ENCODE data around the gene KIAA0408.

KIAA0408 gene

GRCh38 chr6:127459231-127459641 is at the start of gene KIAA0408:
Gene KIAA0408 (minus strand): TSS chr6:127459389. CDS start chr6:127453981, 5,408 bp downstream.
- DNase-seq = no peak

GRCh38 chr6:127506894-127507293 is 47.7 kb upstream of the KIAA0408 start:
- no peak for DNase-seq

GRCh38 chr6:127503022-127503421 is 43.8 kb upstream of the KIAA0408 start:
- no peak for DNase-seq

GRCh38 chr6:127497410-127497809 is 38.2 kb upstream of the KIAA0408 start:
- no peak for DNase-seq

GRCh38 chr6:127496471-127496870 is 37.3 kb upstream of the KIAA0408 start:
- DNase-seq = no peak

DNA sequence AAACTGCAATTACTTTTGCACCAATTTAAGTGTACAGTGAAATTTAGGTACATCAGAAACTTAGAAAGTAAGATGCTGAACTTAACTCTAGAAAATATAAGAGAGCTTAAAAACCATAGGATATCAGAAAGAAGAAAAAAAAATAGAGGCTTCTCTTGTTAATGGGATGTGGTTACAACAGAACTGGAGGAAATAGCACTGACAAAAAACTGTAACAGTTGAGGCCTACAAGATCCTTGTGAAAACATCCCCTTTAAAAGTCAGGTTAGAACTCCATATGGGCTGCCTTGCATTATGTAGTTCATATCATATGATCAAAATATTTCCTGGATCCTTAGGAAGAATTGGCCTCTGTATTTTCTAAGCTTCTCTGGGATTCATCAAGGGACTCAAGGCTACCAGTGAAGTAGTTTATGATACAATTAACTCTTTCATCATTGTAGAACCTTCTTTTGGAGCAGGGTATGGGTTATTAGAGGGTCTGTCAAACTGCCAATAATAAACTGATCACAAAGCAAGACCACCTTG is 35.1 kb upstream of the KIAA0408 start:
- no peak for DNase-seq

- no peak for DNase-seq
Observed at GRCh38 chr6:127489248-127489647, 30.1 kb upstream of the KIAA0408 start.

DNA sequence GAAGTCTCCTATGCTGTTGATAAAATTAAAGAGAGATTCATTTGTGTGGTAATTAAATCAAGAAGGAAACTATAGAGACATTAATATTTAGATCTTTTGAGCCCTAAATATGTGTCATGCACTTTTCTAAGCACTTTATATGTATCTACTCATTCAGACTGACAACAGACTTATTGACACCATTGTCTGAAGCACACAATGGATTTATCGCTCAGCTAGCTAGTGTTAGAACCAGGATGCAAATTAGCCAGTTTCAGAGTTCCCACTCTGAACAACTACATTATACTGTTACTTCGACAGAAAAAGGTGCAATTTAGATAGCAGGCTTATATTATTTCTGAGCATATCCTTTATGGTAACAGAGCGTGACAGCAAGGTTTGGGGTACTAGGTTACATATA is 27.7 kb upstream of the KIAA0408 start:
- DNase-seq = no peak

DNA sequence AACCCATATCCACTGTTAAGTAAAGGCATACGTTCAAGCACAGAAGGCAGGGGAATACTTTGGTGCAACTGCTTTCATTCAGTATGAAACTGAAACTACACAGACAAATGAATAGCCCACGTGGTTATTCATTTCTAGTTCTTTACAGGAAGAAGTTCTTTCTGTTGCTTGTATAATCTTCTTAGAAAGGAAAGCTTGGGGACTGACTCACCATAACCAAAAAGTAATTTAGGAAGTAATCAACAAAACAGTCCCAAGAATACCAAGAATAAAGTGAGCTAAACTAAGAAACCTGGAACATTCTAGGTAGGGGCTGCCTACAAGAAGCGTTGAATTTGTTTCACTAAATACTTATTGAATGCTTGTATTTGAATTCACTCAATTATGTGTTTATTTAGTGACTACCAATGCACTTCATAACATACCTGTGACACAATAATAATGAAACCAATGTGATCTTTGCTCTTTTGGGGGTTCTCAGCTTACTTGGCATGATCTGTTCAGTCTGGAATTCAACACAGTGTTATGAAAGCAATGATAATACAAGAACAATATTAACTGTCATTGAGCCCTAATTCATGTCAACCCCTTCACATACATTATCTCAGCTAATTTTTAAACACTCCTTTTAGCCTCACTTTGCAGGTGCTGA is 25.1 kb upstream of the KIAA0408 start:
- no peak for DNase-seq

DNA sequence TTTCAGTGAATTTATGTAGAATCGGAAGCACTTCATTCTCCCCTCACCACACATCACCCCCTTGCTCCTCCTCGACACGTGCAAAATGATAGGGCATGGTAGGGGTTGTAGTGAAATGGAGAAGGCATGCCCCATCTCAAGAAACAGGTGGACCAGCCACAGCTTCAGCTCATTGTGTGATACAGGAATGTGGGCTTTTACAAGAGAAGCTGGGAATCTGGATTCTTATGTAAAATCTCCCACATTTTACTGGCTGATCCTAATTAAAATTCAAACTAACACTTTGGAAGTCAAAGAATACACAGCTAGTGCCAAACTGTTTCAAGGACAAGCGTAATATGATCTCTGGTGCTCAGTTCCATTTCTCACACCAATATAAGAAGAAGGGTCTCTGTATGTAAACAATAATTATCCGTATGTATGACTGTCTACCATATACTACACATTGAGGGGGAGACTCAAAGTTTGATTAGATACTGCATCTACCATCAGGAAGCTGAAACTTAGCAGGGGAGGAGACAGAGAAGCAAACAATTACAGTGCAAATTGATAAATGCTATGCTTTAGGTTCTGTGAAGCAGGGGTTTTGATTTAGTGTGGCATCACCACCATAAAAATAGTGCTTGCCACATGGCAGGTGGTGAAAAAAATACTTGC is 24.3 kb upstream of the KIAA0408 start:
- no peak for DNase-seq

DNA sequence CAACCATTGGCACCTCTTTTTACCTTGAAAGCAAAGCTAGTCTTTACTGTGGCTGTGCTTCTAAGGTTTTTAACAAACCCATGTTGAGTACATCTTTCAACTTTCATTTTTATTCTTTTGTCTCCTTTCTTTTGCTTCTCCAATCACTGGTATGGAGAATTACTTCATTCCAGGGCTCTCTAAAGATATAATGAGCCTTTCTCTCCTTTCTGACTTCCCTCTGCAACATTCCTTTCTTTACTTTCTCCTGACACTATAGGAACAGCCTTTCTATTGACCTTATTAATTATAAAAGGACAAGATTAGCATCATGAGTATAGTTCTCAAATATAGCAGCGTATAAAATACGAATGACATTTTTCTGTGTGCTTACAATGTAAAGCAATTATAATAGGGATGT is 23.1 kb upstream of the KIAA0408 start:
- DNase-seq = no peak

DNA sequence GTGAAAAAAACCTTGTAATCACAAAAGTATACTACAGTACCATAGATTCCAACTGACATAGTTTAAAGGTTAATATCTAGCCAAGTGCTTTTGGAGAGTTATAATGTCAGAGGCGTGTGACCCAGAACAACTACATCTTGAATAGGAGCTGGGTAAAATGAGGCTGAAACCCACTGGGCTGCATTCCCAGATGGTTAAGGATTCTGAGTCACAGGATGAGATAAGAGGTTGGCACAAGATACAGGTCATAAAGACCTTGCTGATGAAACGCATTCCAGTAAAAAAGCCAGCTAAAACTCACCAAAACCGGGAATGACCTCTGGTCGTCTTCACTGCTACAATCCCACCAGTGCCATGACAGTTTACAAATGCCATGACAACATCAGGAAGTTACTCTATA is 22.4 kb upstream of the KIAA0408 start:
- DNase-seq = no peak

- DNase-seq = no peak
Observed at GRCh38 chr6:127481111-127481510, 21.9 kb upstream of the KIAA0408 start.

- DNase-seq = no peak
Observed at GRCh38 chr6:127477658-127478057, 18.5 kb upstream of the KIAA0408 start.

DNA sequence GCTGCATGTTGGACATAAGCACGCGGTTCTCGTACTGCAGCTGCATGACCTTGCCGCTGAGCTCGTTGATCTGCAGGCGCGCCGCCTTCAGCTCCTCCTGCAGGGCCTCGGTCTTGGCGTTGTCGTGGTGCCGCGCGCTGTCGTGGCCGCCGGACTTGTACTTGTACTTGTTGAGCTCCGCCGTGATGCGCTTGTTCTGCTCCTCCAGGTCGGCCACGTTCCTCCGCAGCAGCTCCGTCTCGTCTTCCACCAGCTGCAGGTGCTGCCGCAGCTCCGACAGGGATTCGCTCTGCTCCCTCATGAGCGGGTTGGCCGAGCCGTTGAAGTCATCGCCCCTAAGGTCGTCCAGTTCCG is 16.6 kb upstream of the KIAA0408 start:
- DNase-seq = no peak

GRCh38 chr6:127475135-127475822 is 16.1 kb upstream of the KIAA0408 start:
- DNase-seq = no peak

DNA sequence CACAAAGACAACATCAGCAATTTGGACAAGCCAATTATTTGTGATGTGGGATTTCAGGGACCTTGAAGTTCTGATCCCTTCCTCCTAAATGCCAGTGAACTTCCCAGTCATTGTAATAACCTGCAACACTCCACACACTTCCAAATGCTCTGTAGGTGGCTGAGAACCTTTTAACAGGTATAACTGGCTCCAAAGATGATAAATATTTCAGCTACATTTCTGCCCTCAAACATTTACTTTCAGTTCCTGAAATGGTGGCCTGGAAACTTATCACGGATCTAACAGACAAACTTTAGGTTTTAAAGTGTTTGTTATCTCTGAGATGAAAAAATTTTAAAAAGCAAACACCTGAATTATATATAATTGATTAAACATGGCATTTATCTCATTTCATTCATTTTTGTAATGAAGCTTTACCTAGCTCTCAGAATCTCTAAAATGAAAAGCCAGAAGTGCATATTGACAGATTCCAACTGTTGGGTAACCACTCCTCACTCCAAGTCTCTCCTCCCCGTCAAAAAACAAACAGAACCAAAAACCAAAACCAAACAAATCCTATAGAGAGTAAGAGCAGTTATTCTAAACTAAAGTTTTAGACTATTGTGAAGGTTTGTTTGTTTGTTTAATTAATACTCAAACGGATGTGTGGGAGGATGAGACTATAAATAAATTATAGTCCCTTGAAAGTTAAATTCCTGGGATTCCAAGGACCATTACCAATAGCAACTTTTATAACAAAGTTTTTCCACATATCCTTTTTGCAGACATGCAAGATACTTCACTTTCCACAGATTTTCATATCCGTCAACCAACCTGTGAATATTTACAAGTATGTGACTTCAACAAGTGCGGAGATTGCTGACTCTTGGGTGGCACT is 12.4 kb upstream of the KIAA0408 start:
- no peak for DNase-seq

DNA sequence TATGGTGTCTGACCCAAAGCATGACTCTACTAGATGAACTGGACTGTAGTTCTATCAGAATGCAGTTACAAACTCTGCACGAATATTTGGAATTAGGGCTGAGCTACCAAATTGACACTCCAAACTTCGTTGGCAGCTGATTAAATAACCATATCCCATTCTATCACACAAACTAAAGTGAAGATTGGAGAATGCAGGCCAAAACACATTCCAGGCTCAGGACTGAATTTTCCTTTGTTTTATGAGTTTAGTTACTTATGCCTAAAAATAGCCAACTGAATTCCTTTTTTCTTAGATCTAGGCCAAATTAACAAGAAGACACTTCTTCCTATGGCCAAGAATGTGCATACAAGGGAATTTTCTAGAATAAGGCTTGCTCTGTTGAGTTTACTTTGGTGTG is 9.7 kb upstream of the KIAA0408 start:
- DNase-seq = no peak

DNA sequence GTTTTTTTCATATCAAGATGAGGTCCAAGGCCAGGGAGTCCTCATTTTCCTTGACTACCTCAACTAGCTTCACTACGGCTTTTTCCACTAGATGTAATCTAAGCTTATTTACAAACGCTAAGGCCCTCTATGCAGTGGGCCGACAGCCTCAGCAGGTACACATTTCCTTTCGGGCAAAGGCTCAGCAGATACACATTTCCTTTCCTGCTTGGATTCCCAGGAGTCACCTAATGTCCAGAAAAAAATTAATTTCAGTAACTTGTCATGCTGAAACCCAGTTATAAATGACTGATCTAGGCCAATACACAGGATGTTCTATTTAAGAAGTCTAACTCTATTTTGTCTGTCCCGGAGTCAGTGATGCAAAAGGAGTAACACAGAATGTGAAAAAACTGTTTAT is 7.2 kb upstream of the KIAA0408 start:
- no peak for DNase-seq

DNA sequence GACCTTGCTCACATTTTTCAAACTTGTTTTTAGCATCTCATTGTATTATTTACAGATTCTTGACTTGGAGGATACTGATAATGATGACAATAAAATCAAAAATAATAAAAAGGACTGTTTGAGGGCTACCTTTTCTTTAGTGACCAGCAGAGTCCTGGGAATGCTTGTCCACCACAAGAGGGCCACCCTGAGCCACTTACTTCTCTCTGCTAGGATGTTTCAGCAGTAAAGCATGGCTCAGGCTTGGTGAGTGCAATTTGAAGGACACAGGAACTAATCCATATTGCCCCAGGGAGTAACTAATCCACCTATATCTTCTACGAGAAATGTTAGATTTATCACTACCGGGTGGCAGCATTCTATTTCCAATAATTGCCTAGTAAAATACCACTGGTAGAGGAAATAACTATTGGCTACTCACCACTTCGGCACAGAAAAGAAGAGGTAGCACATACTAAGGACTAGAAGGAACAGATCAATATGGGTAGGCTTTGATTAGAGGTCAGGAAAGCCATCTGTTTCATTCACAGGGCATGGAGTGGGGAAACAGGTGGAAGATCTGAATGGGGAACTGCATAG is 5.8 kb upstream of the KIAA0408 start:
- DNase-seq = no peak

DNA sequence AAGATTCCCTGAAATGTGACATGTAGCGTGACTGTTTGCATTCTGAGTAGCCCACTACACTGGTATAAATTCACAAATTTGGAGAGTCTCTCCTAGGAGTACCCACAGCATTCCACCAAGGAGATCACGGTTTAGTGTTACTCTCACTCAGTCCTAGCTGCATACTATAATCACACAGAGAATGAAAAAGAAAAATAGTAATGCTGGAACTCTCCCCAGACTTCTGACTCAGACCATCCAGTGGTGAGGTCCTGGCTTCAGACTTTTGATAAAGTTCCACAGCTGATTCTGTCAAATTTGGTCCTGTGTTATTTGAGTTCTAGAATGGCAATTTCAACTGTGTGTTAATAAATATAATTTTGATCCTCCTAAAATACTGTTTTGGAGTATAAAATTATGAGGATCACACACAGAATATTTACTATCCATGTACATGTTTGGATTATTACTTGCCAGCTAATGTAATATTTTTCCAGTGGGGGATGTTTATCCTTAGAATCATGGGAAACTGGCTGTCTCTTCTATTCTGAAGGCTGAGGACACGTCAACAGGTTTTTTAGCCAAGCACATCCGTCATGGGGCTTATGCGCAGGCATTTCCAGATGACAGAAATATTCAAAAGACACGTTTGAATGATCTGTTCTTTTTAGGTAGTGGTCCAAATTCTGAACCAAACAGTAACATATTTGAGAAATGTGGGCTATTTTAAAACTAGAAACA is 5.1 kb upstream of the KIAA0408 start:
- DNase-seq = no peak

GRCh38 chr6:127463056-127463455 is 3.9 kb upstream of the KIAA0408 start:
- no peak for DNase-seq

Data from NCI-H446 treated with DMSO at 0.1 percent for 48 hours (cell line).